Loucy (cell line): ENCODE measurements around the gene TMEM168.

ENCODE experiments used
- H2AFZ ChIP-seq: fragments of 200-600 bp; sonication (generic); 2 replicates; pipeline ENCODE4 v1.6.0; 2016; ENCODE audit warnings: antibody characterized with exemption, mild to moderate bottlenecking, low read length, moderate library complexity
- H3F3A ChIP-seq: fragments of 200-600 bp; 2 replicates; pipeline ENCODE4 v1.6.0; 2016; ENCODE audit warnings: antibody characterized with exemption, low read depth, mild to moderate bottlenecking
- H3K27me3 ChIP-seq: fragments of 200-600 bp; sonication (generic); 2 replicates; pipeline ENCODE4 v1.6.1; 2014; ENCODE audit warnings: low read length, mild to moderate bottlenecking; ENCODE audit not compliant: insufficient read depth, poor library complexity, severe bottlenecking
- H3K36me3 ChIP-seq: fragments of 200-600 bp; sonication (generic); 2 replicates; pipeline ENCODE4 v1.6.1; 2016; ENCODE audit warnings: low read length; ENCODE audit not compliant: insufficient read depth
- H3K4me1 ChIP-seq: fragments of 200-600 bp; sonication (generic); 2 replicates; pipeline ENCODE4 v1.5.1; 2014; ENCODE audit warnings: low read length, mild to moderate bottlenecking; ENCODE audit not compliant: insufficient read depth, poor library complexity, severe bottlenecking
- H3K4me2 ChIP-seq: fragments of 200-600 bp; sonication (generic); 2 replicates; pipeline ENCODE4 v1.6.0; 2014; ENCODE audit warnings: antibody characterized with exemption, low read length, low read depth, mild to moderate bottlenecking; ENCODE audit not compliant: poor library complexity, severe bottlenecking
- H3K4me3 ChIP-seq: fragments of 200-600 bp; sonication (generic); 2 replicates; pipeline ENCODE4 v1.5.1; 2014; ENCODE audit warnings: low read length, mild to moderate bottlenecking, mixed read lengths; ENCODE audit not compliant: poor library complexity, severe bottlenecking
- H3K79me2 ChIP-seq: fragments of 200-600 bp; sonication (generic); 2 replicates; pipeline ENCODE4 v1.6.1; 2014; ENCODE audit warnings: low read length; ENCODE audit not compliant: insufficient read depth
- H3K9ac ChIP-seq: fragments of 200-600 bp; sonication (generic); 2 replicates; pipeline ENCODE4 v1.6.0; 2014; ENCODE audit warnings: mild to moderate bottlenecking, low read depth, low read length, moderate library complexity; ENCODE audit not compliant: poor library complexity, severe bottlenecking
- H3K9me2 ChIP-seq: fragments of 200-600 bp; sonication (generic); replicated peaks from 2 replicates; pipeline ENCODE4 v1.6.1; 2016; ENCODE audit warnings: low read depth, low read length, mixed read lengths
- H3K9me3 ChIP-seq: fragments of 200-600 bp; sonication (generic); 2 replicates; pipeline ENCODE4 v1.6.1; 2014; ENCODE audit warnings: mild to moderate bottlenecking, antibody characterized with exemption, low read length, low read depth; ENCODE audit not compliant: insufficient read depth
- H4K20me1 ChIP-seq: fragments of 200-600 bp; sonication (generic); 2 replicates; pipeline ENCODE4 v1.6.0; 2014; ENCODE audit warnings: antibody characterized with exemption, low read length, mild to moderate bottlenecking; ENCODE audit not compliant: insufficient read depth, poor library complexity, severe bottlenecking
- EZH2phosphoT487 ChIP-seq: fragments of 200-600 bp; IDR thresholded peaks from 2 replicates; pipeline ENCODE4 v1.6.1; 2018; ENCODE audit warnings: antibody characterized with exemption, mild to moderate bottlenecking, moderate library complexity, borderline replicate concordance
- TF ChIP-seq, protein P1 (sequence below): fragments of 200-600 bp; sonication (generic); conservative IDR thresholded peaks from 2 replicates; pipeline ENCODE4 v1.5.1; 2014; ENCODE audit warnings: mild to moderate bottlenecking, antibody characterized with exemption, low read length

TMEM168 gene

DNA sequence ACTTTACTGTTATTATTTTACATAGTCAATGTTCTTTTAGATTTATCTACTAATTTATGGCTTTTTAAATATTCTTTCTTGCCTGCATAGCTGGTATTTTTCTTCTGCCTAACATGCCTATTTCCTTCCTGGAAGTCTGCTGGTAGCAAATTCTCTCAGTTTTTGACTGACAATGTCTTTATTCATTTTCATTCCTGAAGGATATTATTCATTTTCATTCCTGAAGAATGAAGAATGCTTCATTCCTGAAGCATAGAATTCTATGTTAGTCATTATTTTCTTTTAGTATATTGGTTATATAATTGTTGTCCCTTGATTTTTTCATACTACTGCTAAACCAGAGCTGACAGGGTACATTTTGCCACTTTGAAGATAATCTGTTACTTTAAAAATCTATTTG, 41.8 kb downstream of the TMEM168 start:
- Histone ChIP-seq H2AFZ (no peak overlapping the region), H3K79me2 (no peaks in the 10 kb centered on the region), H3K36me3 (no peaks in the 10 kb centered on the region), H4K20me1 (no peaks in the 10 kb centered on the region), H3K9me3 (no peaks in the 10 kb centered on the region), H3K4me2 (no peak overlapping the region), H3K9ac (no peak overlapping the region), H3K27me3 (no peaks in the 10 kb centered on the region), H3K4me1 (no peaks in the 10 kb centered on the region), H3F3A (no peaks in the 10 kb centered on the region), H3K9me2 (no peaks in the 10 kb centered on the region), H3K4me3 (no peak overlapping the region)
- TF ChIP-seq, protein P1, sequence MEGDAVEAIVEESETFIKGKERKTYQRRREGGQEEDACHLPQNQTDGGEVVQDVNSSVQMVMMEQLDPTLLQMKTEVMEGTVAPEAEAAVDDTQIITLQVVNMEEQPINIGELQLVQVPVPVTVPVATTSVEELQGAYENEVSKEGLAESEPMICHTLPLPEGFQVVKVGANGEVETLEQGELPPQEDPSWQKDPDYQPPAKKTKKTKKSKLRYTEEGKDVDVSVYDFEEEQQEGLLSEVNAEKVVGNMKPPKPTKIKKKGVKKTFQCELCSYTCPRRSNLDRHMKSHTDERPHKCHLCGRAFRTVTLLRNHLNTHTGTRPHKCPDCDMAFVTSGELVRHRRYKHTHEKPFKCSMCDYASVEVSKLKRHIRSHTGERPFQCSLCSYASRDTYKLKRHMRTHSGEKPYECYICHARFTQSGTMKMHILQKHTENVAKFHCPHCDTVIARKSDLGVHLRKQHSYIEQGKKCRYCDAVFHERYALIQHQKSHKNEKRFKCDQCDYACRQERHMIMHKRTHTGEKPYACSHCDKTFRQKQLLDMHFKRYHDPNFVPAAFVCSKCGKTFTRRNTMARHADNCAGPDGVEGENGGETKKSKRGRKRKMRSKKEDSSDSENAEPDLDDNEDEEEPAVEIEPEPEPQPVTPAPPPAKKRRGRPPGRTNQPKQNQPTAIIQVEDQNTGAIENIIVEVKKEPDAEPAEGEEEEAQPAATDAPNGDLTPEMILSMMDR = no peak
- no peak for TF ChIP-seq EZH2phosphoT487

DNA sequence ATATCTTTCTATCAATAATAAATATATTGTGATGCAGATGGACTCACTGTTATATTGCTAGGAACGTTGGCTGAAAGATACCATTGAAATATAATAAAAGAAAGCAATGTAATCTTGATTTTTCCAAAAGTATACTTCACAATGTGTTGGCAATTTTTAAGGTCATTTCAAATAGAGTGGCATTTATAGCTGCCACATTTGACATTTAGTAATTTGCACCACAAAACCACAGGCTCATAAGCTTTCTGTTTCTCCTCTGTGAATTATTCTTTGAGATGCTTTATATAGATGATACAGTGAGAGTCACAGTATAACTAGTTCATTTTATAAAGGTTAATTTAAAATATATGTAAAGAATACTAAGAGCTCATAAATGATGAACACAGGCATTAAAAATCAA, 44.6 kb downstream of the TMEM168 start:
- H3K9me3 ChIP-seq = no peaks in the 10 kb centered on the region
- H3K4me1 ChIP-seq = no peaks in the 10 kb centered on the region
- TF ChIP-seq EZH2phosphoT487 = no peak
- TF ChIP-seq, protein P1 = no peak
- no peaks in the 10 kb centered on the region for H3F3A ChIP-seq
- H3K4me2 ChIP-seq = no peak overlapping the region
- no peaks in the 10 kb centered on the region for H3K36me3 ChIP-seq
- no peaks in the 10 kb centered on the region for H3K79me2 ChIP-seq
- no peaks in the 10 kb centered on the region for H3K9me2 ChIP-seq
- H4K20me1 ChIP-seq = no peaks in the 10 kb centered on the region
- H3K4me3 ChIP-seq = no peak overlapping the region
- H2AFZ ChIP-seq = no peak overlapping the region
- no peak overlapping the region for H3K9ac ChIP-seq
- H3K27me3 ChIP-seq = no peaks in the 10 kb centered on the region

DNA sequence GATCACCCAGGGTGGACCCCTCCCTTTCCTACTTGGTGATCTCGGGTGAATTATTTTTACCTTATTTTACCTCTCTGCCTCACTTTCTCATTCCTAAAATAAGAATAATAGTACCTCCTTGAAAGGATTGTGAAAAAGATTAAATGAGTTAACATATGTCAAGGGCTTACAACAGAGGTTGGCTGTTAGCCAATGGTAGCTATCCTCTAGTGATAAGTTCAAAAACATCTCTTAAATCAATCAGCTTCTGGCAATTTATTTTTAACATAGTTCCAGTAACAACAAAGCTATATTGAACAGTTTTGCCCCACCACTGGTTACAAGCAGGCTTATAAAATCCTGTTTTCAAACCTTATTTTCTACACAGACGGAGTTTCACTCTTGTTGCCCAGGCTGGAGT, 45.4 kb downstream of the TMEM168 start:
- no peaks in the 10 kb centered on the region for H3K27me3 ChIP-seq
- H3K4me1 ChIP-seq = no peaks in the 10 kb centered on the region
- H3K79me2 ChIP-seq = no peaks in the 10 kb centered on the region
- no peaks in the 10 kb centered on the region for H4K20me1 ChIP-seq
- no peak overlapping the region for H3K9ac ChIP-seq
- TF ChIP-seq EZH2phosphoT487 = no peak
- TF ChIP-seq, protein P1 = no peak
- no peaks in the 10 kb centered on the region for H3K36me3 ChIP-seq
- H2AFZ ChIP-seq = no peak overlapping the region
- H3F3A ChIP-seq = no peaks in the 10 kb centered on the region
- no peaks in the 10 kb centered on the region for H3K9me2 ChIP-seq
- H3K9me3 ChIP-seq = no peaks in the 10 kb centered on the region
- H3K4me3 ChIP-seq = no peak overlapping the region
- no peak overlapping the region for H3K4me2 ChIP-seq
